Measurements from ENCODE around the gene RDX.
A peak's percentile ranks its signal among the peaks of the same experiment; 100 is the strongest.
"Not testable (repeated sequence)": the region's sequence is repeated elsewhere in the genome, so short reads cannot be mapped to it uniquely, and the experiment has no call there.

The RDX gene

DNA sequence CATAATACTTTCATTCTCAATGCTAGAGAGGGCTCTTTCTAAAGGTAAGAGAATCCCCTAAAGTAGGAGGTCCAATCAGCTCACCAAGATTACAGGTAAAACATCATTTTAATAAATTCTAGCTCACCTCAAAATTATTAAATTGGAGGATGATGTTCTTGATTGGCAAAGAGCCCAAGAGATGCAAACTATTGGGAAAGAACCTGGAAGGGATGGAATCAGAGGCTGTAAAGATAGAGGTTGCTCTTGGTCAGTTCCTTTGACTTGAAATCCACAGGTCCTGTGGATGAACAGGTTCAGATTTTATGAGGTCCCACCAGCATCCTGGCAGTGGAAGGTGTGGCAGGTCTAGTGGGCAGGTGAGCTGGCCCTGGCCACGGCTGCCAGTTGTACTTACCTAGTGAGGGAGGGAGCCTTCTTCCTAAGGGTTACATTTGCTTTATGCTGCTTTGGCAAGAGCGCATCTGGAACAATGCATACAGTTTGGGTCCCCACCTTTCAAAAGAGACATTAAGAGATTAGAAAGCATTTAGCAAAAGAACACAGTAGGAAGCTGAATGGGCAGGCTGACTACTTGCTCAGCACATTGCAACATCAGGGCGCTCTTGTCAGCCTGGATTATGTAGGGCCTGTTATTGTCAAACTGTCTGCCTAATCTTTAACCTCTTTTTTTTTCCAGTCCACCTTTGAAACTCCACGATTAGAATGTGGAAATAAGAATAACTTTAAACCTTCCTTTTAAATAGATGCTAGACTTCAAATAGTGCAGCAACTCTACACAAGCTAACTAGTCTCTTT lies 97.0 kb downstream of the RDX start:
- DNase-seq = no peak

DNA sequence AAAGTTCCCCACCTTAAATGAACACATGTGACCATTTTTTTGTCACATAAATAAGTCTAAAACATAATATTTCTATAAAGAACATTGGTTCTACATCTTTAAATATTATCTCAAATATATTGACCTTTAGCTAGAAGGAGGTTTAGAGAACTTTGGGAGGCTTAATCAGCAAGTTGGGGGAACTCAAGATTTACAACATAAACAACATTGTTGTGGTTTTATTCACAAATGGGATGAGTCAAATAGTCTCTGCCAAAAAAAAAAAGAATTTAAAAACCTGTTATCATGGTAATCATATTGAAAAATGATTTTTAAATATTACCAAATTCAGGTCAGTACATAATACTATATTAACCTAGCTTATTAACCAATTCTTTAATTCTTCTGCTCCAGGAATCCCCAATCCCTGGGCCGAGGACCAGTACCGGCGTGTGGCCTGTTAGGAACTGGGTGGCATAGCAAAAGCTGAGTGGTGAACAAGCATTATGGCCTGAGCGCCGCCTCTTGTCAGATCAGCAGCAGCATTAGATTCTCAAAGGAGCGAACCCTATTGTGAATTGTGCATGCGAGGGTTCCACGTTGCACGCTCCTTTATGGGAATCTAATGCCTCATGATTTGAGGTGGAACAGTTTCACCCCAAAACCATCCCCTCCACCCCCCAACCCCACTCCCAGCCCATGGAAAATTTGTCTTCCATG lies 98.2 kb downstream of the RDX start:
- DNase-seq = no peak

DNA sequence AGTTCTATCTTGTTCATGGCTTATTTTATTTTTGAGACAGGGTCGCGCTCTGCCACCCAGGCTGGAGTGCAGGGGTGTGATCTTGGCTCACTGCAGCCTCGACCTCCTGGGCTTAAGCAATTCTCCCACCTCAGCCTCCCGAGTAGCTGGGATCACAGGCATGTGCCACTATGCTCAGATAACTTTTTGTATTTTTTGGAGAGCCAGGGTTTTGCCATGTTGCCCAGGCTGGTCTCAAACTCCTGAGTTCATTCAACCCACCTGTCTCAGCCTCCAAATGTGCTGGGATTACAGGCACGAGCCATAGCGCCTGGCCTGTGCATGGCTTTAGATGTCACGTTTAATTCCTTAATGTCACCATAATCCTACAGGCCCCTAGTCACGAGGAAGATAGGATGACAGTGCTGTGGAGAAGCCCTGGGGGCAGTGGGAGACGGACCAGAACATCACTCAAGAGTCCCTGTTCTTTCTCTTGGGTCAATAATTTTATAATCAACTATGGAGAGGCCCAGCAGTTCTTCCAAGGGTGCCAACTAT lies 99.5 kb downstream of the RDX start:
- DNase-seq = no peak

DNA sequence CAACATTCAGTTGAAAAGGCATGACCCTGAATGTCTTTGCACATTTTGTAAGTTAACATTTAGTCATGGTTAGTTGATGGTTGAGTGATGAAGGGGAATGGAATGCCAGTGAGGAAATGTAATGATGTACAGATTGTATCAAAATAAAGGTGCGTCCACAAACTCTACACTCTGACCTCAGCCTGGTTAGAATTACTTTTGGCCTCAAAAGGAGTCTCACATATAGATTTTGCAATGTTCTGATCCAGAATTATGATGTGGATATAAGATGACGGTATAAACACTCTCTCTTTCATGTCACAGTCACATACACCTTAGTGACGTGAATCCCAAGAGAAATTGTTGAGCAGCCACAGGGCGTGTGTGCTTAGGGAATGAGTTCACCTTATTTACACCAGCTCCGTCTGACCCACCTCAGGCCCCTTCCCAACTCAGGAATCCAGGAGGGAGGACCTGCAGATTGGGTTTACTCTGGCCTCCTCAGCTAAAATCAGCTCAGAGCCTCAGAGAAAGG lies 100.1 kb downstream of the RDX start:
- peak; percentile 56 to 87 for DNase-seq

DNA sequence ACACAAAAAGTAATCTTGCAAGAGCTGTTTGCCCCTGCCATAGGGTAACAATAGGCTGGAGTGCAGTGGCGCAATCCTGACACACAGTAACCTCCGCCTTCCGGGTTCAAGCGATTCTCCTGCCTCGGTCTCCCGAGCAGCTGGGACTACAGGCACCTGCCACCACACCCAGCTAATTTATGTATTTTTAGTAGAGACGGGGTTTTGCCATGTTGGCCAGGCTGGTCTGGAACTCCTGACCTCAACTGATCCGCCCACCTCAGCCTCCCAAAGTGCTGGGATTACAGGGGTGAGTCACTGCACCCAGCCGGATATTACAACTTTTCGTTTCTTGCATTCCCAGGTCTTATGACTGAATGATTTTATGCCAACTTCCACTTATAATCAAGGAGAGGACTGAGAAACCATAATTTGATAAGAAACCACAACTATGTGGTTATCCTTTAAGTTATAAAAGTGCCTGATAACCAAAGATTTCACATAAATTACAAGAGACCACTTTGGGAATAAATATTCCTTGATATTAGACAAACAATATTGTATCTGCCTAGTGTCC lies 102.1 kb downstream of the RDX start:
- DNase-seq = peak in 1 of 2 experiments; percentile 94

DNA sequence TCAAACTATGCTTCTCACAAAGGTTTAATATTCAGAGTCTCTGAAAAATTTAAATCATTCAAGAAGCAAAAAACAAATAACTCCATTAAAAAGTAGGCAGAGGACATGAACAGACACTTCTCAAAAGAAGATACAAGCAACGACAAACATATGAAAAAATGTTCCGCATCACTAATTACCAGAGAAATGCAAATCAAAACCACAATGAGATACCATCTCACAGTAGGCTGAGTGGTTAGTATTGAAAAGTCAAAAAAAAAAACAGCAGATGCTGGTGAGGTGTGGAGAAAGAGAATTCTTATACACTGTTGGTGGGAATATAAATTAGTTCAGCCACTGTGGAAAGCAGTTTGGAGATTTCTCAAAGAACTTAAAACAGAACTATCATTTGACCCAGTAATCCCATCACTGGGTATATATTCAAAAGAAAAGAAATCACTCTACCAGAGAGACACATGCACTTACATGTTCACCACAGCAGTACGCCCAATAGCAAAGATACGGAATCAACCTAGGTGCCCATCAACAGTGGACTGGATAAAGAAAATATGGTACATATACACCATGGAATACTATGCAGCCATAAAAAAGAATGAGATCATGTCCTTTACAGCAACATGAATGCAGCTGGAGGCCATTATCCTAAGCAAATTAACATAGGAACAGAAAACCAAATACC lies 103.7 kb downstream of the RDX start:
- not testable (repeated sequence) for DNase-seq

DNA sequence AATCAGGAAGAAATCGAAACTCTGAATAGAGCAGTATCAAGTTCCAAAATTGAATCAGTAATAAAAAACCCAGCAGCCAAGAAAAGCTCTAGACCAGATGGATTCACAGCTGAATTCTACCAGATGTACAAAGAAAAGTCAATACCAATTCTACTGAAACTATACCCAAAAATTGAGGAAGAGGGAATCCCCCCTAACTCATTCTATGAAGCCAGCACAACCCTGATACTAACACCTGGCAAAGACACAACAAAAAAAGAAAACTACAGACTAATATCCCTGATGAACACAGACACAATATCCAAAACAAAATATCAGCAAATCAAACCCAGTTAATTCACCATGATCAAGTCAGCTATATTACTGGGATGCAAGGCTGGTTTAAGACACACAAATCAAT lies 105.5 kb downstream of the RDX start:
- DNase-seq = no peak

DNA sequence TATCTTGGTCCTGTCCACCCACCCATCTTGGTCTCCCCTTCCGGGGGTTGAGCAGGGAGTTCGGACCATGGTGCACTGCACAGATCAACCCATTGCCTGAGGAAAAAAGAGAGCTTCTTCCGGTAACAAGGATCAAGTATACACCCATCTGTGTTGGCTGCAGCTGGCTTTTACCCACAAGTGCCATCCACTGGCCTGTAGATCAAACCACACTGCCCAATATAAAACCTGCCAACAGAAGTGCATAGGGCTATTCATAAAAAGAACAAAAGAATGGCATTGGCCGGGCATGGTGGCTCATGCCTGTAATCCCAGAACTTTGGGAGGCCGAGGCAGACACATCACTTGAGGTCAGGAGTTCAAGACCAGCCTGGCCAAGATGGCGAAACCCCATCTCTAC lies 108.7 kb downstream of the RDX start:
- DNase-seq = no peak

DNA sequence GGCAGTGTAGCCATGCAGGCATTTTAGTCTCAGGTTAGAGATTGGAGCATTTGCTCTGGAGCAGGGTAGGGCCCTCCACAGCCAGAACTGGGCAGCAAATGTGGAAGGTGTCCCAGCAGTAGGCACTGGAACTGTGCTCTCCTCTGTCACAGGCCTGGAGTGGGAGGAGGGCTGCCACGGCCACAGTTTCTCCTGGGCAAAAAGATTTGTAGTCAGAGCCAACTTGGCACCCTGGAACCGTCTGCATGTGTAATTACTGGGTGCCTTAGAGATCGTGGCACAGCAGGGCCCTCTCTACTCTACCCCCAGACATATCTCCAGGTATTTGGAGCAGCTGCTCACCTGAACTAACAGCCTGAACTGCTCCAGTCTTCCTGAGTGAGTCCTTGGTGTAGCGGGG lies 109.5 kb downstream of the RDX start:
- no peak for DNase-seq

DNA sequence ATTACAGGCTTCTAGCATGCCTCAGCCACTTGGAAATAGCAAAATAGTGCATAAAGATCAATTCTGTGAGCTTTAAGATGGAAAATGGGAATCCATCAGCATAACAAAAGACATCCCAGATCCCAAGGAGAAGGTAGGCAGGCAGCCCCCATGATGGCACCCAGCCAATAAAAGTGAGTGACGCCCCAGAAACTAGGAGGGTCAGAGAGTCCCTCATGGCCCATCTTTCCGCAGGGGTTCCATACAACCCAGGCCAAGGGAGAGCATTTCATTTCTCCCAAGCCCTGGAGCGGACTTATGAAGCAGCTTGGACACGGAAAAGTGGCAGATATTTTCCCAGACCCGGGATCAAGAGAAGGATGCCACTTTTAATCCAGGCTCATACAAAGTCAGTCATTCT lies 110.0 kb downstream of the RDX start:
- DNase-seq = no peak

DNA sequence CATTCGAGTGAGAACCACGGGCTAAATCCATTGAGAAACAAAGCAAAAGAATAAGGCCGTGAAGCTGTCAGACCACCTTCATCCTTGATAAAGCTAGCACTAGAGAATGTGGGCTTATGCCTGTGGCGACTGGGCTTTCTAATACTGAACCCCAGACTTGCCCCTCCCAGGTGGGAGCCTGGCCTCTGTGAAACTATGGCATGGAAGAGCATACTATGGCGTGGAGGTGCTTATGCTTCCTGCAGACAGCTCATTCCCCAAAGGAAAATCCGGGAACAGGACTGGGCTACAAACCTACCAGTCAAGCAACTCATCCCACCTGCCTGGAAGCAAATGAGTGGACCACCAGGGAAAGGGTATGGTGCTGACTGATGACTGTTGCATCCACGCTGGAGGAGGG lies 110.8 kb downstream of the RDX start:
- no peak for DNase-seq

DNA sequence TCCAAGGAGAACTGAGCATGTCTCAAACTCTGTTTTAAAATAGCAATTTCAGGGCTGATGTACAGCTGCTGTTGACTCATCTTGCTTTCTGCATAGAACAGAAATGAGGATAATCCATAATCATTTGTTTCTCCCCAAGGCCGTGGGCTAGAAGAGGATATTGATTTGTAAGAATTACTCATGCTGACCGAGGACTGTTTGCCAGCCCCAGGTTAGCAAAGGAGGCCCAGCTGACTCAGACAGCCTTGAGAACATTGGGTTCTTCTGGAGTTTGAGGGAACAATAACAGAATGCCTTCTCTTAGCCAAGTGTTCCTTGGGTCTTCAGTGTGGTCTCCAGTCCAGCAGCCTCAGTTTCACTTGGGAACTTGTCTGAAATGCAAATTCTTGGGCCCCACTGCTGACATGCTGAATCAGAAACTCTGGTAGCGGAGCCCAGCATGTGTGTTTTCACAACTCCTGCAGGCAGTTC lies 111.3 kb downstream of the RDX start:
- no peak for DNase-seq

DNA sequence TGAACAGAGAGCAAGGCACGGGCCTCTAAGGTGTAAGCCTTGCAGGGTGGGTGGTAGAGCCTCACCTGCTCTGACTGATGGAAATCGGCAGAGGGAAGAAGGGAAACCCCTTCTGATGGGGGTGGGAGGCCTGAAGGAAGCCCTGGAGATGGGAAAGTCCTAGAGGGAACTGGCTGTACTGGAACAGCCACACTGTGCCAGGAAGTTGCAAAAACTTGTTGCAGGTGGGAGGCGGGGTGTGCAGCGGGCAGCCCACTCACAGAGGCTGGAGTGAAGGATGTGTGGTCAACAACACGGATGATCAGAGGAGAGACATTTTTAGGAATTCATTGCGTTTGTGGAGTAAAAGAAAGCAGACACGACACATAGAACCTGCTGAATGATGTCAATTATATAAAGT lies 112.0 kb downstream of the RDX start:
- DNase-seq = no peak

DNA sequence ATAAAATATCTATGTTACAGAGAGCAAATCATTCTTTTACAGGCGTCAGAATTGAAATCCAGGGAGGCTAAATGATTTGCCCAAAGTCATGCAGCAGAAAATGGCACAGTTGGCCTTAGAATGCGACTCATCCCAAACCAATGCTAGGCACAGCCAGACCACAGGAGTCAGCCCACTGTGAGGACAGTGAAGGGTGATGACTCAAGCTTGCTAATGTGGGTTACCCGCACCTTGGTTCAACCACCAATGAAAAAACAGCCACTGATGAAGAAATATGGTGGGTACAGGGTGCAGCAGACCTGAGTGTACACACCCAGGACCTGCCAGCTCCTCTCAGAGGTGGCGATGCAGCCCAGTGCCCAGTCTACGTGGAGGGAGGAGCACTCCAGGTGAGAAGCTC lies 113.5 kb downstream of the RDX start:
- DNase-seq = no peak

DNA sequence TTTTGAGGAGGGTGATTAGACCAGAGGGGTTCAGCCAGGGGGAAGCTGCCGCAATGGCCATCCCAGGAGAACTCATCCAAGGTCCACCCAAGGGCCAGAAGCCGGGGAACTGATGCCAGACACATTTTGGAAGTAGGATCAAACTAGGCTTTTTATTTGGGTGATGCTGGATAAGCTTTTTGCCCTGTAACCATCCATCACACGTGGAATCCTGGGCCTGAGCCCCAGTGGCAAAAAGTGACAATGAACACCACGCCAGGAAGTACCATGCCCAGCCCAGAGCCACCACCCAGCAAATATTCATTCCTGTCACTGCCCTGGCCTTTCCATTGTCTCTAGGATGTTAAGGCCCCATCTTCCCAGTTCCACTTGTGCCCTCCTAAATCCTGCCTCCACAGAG lies 117.3 kb downstream of the RDX start:
- no peak for DNase-seq

DNA sequence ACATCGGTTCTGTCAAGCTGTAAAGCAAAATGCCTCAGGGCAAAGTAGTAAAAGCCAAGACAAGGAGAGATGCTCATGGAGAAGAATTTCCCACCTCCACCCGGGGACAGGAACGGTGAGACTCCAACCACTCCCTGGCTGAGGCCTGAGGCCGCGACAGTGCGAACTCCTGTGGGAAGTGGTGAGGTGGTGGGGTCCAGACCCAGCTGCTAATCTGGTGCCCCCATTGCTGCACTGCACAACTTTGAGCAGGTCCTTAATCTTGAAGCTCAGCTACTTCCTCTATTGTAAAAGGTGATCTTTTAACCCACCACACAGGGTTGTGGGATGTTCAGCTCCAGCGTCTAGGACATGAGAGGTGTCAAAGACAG lies 119.3 kb downstream of the RDX start:
- DNase-seq = no peak

DNA sequence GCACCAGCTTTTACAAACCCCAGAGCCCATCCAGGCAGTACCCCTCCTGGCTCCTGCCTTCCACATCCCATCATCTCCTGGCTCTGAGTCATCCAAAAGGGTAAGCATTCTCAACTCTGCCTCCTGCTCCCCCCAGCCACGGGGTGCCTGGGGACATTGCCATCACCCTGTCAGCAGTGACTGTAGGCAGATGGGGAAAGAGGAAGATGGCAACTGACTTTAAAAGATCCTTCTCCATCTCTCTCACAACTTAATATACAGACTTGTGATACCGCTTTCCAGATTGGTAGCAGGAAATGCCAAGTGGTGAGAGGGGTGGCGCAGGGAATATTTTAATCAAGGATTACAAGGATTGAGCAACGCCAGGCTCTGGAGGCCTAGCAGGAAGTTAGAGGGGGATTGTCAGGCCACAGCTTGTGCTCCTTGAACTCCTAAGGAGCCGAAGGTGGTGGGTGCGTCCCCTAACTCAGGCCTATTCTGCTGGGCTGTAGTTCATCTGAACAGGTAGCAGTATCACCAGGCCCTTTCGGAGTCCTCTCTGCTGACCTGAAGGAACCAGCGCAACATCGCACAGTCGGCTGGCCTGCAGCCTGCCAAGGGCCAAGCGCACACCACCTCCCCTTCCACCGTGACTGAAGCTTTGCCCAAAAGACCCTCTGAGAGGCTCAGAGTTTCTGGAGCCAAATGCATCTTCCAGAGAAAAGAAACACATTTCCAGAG lies 119.9 kb downstream of the RDX start:
- no peak for DNase-seq

DNA sequence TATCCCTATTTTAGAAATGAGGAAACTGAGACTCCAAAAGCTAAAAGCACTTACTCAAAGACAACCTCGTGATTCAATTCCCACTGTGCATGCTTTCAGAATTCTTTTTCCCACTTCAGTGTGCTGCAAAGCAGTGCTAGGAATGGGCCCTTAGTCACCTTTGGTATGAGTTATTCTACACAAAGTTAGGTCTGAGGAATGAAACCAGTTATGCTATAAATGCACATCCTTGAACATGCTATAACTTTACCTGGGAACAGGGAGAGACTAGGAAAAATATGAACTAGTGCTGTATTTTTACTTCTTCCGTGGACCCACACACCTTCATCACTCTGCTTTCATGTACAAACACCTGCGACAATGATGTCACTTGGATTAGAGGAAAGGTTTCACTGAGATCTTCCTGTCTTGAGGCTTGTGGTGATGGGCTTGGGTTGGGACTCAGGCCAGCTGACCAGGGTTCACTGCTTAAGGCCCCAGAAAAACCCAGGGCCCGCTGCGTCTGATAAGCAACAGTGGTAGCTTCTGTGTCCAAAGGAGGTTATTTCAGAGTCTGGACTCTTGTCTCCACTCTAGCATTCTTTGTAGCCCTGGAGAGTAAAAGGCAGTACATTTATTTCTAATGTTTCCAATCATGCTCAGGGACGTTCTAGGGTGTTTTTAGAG lies 121.6 kb downstream of the RDX start:
- no peak for DNase-seq

DNA sequence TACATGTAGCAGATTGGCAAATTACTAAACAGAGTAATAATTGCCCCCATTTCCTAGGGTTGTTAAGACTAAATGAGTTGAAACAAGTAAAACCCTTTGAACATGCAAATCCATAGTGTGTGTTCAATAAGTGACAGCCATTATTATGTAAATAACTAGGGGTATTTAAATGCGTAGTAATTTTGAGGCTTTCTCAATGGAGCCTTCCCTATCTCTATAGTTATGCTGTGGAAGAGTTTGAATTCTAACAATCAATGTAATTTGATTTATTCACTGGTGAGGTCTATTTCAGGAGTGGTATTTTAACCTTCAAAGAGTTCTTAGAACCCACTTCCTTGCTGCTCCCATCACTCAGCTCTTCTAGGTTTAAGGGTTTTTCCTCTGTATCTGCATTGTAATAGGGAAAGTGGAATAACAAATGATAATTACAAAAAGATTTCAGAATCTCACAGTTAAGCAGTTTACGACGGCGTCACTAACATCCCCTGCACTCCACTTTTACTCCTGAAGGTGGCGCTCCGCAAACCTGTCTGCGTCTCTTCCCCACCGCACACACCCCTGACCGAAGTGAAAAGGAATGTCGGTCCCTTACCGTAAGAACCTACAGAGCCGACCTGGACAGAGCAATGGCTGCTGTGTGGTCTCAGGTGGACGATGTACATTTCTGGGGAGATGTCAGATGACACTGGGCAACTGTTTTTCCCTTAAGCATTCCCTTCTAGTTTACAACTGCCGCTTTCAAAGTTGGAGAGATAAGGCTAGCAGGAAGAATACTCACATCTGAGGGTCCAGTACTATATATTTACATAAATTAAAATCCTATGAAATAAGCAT lies 122.4 kb downstream of the RDX start:
- no peak for DNase-seq

DNA sequence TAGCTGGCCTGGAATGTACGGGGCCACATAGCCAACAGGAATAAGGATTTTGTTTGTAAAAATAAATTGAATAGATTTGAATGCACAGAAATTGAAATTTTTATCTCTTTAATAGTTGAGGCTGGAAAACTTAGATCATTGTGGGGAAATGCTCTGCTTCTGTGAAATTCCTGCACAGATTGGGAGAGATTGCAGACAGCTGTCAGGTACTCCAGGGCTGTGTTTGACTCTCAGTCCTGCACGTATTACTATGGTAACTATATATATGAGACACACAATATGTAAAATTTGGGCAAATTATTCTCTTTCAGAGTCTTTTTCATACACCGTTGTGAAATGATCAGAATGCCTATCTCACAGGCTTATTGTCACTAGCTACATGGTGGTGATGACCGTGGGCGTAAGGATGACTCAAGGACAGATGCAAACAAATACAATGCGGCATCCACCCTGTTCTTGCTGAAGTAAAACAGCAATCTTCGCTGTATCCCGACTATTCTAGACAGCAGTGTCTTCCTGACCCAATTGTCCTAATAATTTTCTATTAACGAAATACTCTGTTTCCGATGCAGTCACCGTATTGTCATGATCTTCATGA lies 123.8 kb downstream of the RDX start:
- DNase-seq = no peak

DNA sequence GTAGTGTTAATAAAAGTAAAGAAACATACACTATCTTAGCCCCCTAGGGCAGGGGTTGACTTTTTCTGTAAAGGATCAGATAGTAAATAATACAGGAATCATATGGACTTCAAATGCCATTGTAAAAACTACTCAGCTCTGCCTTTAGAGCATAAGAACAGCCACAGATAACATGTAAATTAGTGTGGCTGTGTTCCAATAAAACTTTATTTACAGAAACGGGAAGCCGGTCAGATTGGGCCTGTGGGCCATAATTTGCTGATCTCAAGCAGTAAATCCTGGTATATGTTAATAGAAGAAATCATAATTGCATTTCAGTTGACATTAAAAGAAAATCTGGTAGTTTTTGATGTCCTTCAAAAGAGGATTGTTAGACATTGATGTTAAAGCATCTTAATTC lies 126.7 kb downstream of the RDX start:
- DNase-seq = no peak
